Left lung (tissue), 10 donors: ENCODE data around the gene DTNB. TPM values are rescaled to one million over a fixed set of nuclear protein-coding genes. Genes with fewer than 3 reads are reported as not detected.

ENCODE experiments used
- ATAC-seq: fragments of 200-7000 bp; cut with Tn5 transposase; one replicate; pipeline ENCODE4 v1.9.1; 2020; ENCODE audit warnings: moderate library complexity
- DNase-seq, 4 donors: peaks; one replicate each; pipeline ENCODE4 v3.0.0-alpha.2; 2013 to 2020
- H3K27ac ChIP-seq, 2 donors: fragments of 200-600 bp; sonication (generic) in 1 of 2; one replicate each; pipeline versions ENCODE4 v1.5.0 to v1.8.0; 2020 to 2021
- H3K27me3 ChIP-seq, 2 donors: fragments of 200-600 bp; sonication (generic) in 1 of 2; one replicate each; pipeline versions ENCODE4 v1.5.0 to v1.8.0; 2020 to 2021
- H3K36me3 ChIP-seq, 2 donors: fragments of 200-600 bp; sonication (generic) in 1 of 2; one replicate each; pipeline versions ENCODE4 v1.5.0 to v1.8.0; 2020 to 2021
- H3K4me1 ChIP-seq, 2 donors: fragments of 200-600 bp; one replicate each; pipeline ENCODE4 v1.8.0; 2021
- H3K4me3 ChIP-seq, 2 donors: fragments of 200-600 bp; sonication (generic) in 1 of 2; one replicate each; pipeline versions ENCODE4 v1.5.0 to v1.8.0; 2020 to 2021; ENCODE audit warnings: mild to moderate bottlenecking in 1 of 2
- H3K9me3 ChIP-seq, 2 donors: fragments of 200-600 bp; sonication (generic) in 1 of 2; one replicate each; pipeline versions ENCODE4 v1.5.0 to v1.8.0; 2020 to 2021
- intact Hi-C, 2 donors: fragments of 100-400 bp; cut with DNase I; formaldehyde crosslinking; loops; one replicate each; pipeline versions ENCODE4 v1.11.2 to v1.14.2; 2022
- polyA plus RNA-seq, 6 donors: library from polyadenylated mRNA; unstranded; fragments of 120-200 nt; gene quantifications; one replicate each; pipeline ENCODE4 v1.2.1, GENCODE V29; 2013; ENCODE audit not compliant: insufficient read length in 6 of 6
- total RNA-seq, 2 donors: library from RNA; stranded (reverse); fragmentation: NEBNext Ultra II Directional; extraction: Animal tissue kit (Norgen Biotek cat#: 25700); gene quantifications; one replicate each; pipeline ENCODE4 v1.2.1, GENCODE V29; 2021
- TF ChIP-seq, protein P1 (sequence below), 2 donors: fragments of 200-600 bp; sonication (generic) in 1 of 2; IDR thresholded peaks; one replicate each; pipeline versions ENCODE4 v1.5.0 to v1.8.0; 2021; ENCODE audit warnings: antibody characterized with exemption in 2 of 2
- donor health status: DM: no; HTN: yes; CAD: no.
- donor health status: DM: no; HTN: no; CAD: no.

DTNB gene
- total and polyA plus RNA-seq, 8 donors: 17.6 to 32.5 (median 29.5) TPM

GRCh38 chr2:25594991-25595390 is 78.4 kb downstream of the DTNB start:
- ATAC-seq (no peak), DNase-seq (no peak)
- no peaks in the 10 kb centered on the region for H3K4me1 ChIP-seq
- TF ChIP-seq, protein P1, sequence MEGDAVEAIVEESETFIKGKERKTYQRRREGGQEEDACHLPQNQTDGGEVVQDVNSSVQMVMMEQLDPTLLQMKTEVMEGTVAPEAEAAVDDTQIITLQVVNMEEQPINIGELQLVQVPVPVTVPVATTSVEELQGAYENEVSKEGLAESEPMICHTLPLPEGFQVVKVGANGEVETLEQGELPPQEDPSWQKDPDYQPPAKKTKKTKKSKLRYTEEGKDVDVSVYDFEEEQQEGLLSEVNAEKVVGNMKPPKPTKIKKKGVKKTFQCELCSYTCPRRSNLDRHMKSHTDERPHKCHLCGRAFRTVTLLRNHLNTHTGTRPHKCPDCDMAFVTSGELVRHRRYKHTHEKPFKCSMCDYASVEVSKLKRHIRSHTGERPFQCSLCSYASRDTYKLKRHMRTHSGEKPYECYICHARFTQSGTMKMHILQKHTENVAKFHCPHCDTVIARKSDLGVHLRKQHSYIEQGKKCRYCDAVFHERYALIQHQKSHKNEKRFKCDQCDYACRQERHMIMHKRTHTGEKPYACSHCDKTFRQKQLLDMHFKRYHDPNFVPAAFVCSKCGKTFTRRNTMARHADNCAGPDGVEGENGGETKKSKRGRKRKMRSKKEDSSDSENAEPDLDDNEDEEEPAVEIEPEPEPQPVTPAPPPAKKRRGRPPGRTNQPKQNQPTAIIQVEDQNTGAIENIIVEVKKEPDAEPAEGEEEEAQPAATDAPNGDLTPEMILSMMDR (IDR thresholded peaks at IDR 0.05): no peak
- H3K27me3 ChIP-seq: no peaks in the 10 kb centered on the region
- no peak overlapping the region for H3K4me3 ChIP-seq
- no peaks in the 10 kb centered on the region for H3K9me3 ChIP-seq
- H3K27ac ChIP-seq: no peak overlapping the region
- H3K36me3 ChIP-seq: no peaks in the 10 kb centered on the region
- intact Hi-C loops: no loop called here

DNA sequence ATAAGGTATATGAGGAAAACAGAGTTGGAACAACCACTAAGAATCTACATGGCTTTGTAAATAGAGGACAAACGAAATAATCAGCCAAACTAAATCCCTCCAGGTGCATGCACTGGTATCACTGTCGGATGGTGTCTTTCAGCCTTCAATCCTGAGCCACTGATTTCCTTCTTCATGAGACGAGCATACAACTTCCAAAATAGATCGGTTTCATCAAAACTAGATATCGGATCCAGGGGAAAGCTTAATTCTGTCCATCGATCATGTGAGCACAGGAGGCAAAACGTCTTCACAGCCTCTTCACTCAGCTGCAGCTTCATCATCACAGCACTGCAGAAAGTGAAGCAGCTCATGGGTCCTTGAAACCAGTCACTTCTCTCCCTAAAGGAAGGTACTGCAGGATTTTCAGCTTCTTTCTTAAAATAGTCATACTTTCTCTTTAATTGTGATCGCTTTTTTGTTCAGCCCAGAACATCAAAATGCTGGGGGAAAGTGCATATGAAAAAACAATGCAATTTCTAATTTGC is 80.5 kb downstream of the DTNB start:
- Histone ChIP-seq H3K27me3 (no peaks in the 10 kb centered on the region), H3K36me3 (no peaks in the 10 kb centered on the region), H3K4me1 (peaks cover 0 to 1% of the 10 kb centered on the region in 2 donors), H3K4me3 (no peak overlapping the region), H3K9me3 (no peaks in the 10 kb centered on the region), H3K27ac (no peak overlapping the region)
- no peak for DNase-seq
- no peak for ATAC-seq
- intact Hi-C loops: no loop called here
- TF ChIP-seq, protein P1 (IDR thresholded peaks at IDR 0.05): no peak

DNA sequence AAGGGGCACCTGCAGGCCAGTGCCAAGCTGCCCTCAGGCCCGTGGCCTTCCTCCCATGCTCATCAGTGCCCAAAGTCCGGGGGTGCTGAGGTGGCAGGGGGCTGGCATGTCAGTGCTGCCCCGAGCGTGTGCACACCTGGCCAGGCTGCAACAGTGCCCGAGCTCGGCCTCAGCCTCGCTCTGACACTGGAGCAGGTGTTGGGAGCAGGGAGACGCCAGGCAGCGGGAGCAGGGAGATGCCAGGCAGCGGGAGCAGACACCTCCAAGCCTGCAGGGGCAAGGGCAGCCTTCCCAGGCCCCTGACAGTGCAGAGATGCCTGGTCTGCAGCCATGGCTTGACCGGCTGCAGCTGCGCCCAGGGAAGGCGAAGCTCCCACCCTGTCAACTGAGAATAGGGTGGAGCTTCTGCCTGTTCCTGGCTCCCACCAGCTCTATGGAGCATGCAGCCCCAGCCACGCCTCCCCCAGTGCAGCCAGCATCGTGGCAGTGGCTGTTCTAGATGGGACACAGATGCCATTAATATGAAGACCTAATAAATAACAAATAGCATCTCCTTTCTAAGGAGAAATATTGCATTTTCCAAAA is 82.4 kb downstream of the DTNB start:
- Histone ChIP-seq H3K27ac (no peak overlapping the region), H3K4me1 (peaks cover 3 to 13% of the 10 kb centered on the region in 2 donors), H3K27me3 (no peaks in the 10 kb centered on the region), H3K36me3 (no peaks in the 10 kb centered on the region), H3K4me3 (no peak overlapping the region), H3K9me3 (no peaks in the 10 kb centered on the region)
- no peak for ATAC-seq
- TF ChIP-seq, protein P1 (IDR thresholded peaks at IDR 0.05): no peak
- DNase-seq: peak in 1 of 4 donors; percentile 21
- intact Hi-C loops: no loop called here

- intact Hi-C loops: no loop called here
- Histone ChIP-seq H3K4me3 (no peak overlapping the region), H3K27me3 (no peaks in the 10 kb centered on the region), H3K9me3 (no peaks in the 10 kb centered on the region), H3K27ac (no peak overlapping the region), H3K36me3 (no peaks in the 10 kb centered on the region), H3K4me1 (peaks cover 3 to 22% of the 10 kb centered on the region in 2 donors)
- TF ChIP-seq, protein P1 (IDR thresholded peaks at IDR 0.05): no peak
- no peak for ATAC-seq
- no peak for DNase-seq
Observed at GRCh38 chr2:25589676-25590205, 83.6 kb downstream of the DTNB start.

DNA sequence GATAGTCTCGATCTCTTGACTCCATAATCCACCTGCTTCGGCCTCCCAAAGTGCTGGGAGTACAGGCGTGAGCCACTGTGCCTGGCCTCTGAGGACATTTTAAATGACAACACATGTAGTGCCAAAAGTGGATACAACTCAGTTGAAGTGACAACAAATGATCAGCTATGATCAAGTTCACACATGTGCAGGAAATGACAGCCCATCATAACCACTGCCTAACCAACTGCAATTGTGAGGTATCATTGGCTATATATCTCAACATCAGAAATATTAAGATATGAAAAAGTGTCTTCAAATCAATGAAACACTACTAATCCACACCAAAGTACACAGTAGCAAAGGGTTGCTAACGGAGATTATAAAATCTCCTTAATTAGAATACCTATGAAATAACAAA is 84.8 kb downstream of the DTNB start:
- Histone ChIP-seq H3K36me3 (no peaks in the 10 kb centered on the region), H3K9me3 (no peaks in the 10 kb centered on the region), H3K4me3 (no peak overlapping the region), H3K27ac (no peak overlapping the region), H3K27me3 (no peaks in the 10 kb centered on the region), H3K4me1 (peaks cover 3 to 22% of the 10 kb centered on the region in 2 donors)
- TF ChIP-seq, protein P1 (IDR thresholded peaks at IDR 0.05): no peak
- intact Hi-C loops: no loop called here
- ATAC-seq: no peak
- DNase-seq: no peak
